IMR-90 (cell line): ENCODE measurements around the gene NCR2. TPM values are rescaled to one million over a fixed set of nuclear protein-coding genes. Genes with fewer than 3 reads are reported as not detected.

Experiments used
- ATAC-seq: fragments of 200-7000 bp; cut with Tn5 transposase; 2 replicates; pipeline ENCODE4 v1.9.1; 2020; ENCODE audit warnings: low read depth, mild to moderate bottlenecking, moderate library complexity
- BruUV-seq: library from RNA; stranded (reverse); fragments of 400-500 nt; replicated peaks from 2 replicates; lab custom pipeline; 2021; lab: Mats Ljungman, UMichigan
- CTCF ChIA-PET: fragments of 300-600 bp; formaldehyde crosslinking; extraction: SDS; loops from one replicate; lab custom pipeline; 2021; ENCODE audit warnings: antibody characterized with exemption; lab: Yijun Ruan, JAX
- POLR2A ChIA-PET: fragments of 300-600 bp; sonication (Branson Sonifier 250); formaldehyde crosslinking; loops from one replicate; lab custom pipeline; 2022; ENCODE audit warnings: antibody characterized with exemption; ENCODE audit not compliant: unreplicated experiment; lab: Charles Lee
- DNase-seq: peaks from one replicate; pipeline ENCODE4 v3.0.0; 2013
- H2AFZ ChIP-seq: replicated peaks from 2 replicates; pipeline ENCODE3; 2013; ENCODE audit warnings: low read length, mild to moderate bottlenecking; ENCODE audit not compliant: poor library complexity
- H2AK5ac ChIP-seq: 2 replicates; pipeline ENCODE4 v1.6.1; 2013; ENCODE audit warnings: low read depth, low read length, inconsistent platforms
- H2AK9ac ChIP-seq: replicated peaks from 2 replicates; pipeline ENCODE3; 2013; ENCODE audit warnings: mild to moderate bottlenecking, low read depth, low read length, moderate library complexity; ENCODE audit not compliant: poor library complexity
- H2BK120ac ChIP-seq: 2 replicates; pipeline ENCODE4 v1.6.1; 2013; ENCODE audit warnings: low read depth, low read length, inconsistent platforms
- H2BK15ac ChIP-seq: 3 replicates; pipeline ENCODE4 v1.6.1; 2013; ENCODE audit warnings: low read depth, low read length, inconsistent platforms
- H2BK20ac ChIP-seq: 2 replicates; pipeline ENCODE4 v1.6.1; 2013; ENCODE audit warnings: low read depth, mild to moderate bottlenecking, inconsistent platforms, low read length, moderate library complexity
- H2BK5ac ChIP-seq: 2 replicates; pipeline ENCODE4 v1.6.1; 2013; ENCODE audit warnings: mild to moderate bottlenecking, low read depth, low read length, inconsistent platforms; ENCODE audit not compliant: poor library complexity, severe bottlenecking
- H3K14ac ChIP-seq: replicated peaks from 2 replicates; pipeline ENCODE4 v1.6.1; 2013; ENCODE audit warnings: low read depth, low read length, inconsistent platforms
- H3K18ac ChIP-seq: 2 replicates; pipeline ENCODE4 v1.6.1; 2013; ENCODE audit warnings: low read depth, low read length, control low read depth
- H3K23ac ChIP-seq: 2 replicates; pipeline ENCODE4 v1.6.1; 2013; ENCODE audit warnings: low read depth, low read length, inconsistent platforms
- H3K27ac ChIP-seq: 2 replicates; pipeline ENCODE4 v1.5.1; 2013; ENCODE audit warnings: mild to moderate bottlenecking, control low read depth, low read length; ENCODE audit not compliant: insufficient read depth
- H3K27me3 ChIP-seq: 2 replicates; pipeline ENCODE4 v1.6.1; 2013; ENCODE audit warnings: low read length; ENCODE audit not compliant: control insufficient read depth, insufficient read depth
- H3K36me3 ChIP-seq: 2 replicates; pipeline ENCODE4 v1.6.1; 2013; ENCODE audit warnings: low read length, mixed read lengths; ENCODE audit not compliant: control insufficient read depth, insufficient read depth
- H3K4ac ChIP-seq: 2 replicates; pipeline ENCODE4 v1.6.1; 2013; ENCODE audit warnings: low read depth, low read length, inconsistent platforms
- H3K4me1 ChIP-seq: 2 replicates; pipeline ENCODE4 v1.6.1; 2013; ENCODE audit warnings: low read length, mixed read lengths; ENCODE audit not compliant: control insufficient read depth, insufficient read depth
- H3K4me2 ChIP-seq: 2 replicates; pipeline ENCODE4 v1.6.1; 2013; ENCODE audit warnings: low read depth, mild to moderate bottlenecking, control low read depth, low read length, moderate library complexity
- H3K4me3 ChIP-seq: 2 replicates; pipeline ENCODE4 v1.5.1; 2013; ENCODE audit warnings: low read depth, mild to moderate bottlenecking, control low read depth, low read length, moderate library complexity; ENCODE audit not compliant: insufficient read depth
- H3K56ac ChIP-seq: 2 replicates; pipeline ENCODE4 v1.6.1; 2013; ENCODE audit warnings: low read length, inconsistent platforms; ENCODE audit not compliant: insufficient read depth; ENCODE audit errors: extremely low read depth
- H3K79me1 ChIP-seq, 2 experiments: 2 replicates each; pipeline ENCODE4 v1.6.1; 2013; ENCODE audit warnings: low read length in 2 of 2, inconsistent platforms in 1 of 2, low read depth in 1 of 2
- H3K9ac ChIP-seq: 2 replicates; pipeline ENCODE4 v1.6.1; 2013; ENCODE audit warnings: low read depth, low read length, control low read depth
- H3K9me1 ChIP-seq: 2 replicates; pipeline ENCODE4 v1.6.1; 2013; ENCODE audit warnings: low read length, inconsistent platforms; ENCODE audit not compliant: insufficient read depth
- H3K9me3 ChIP-seq: 2 replicates; pipeline ENCODE4 v1.6.1; 2013; ENCODE audit warnings: low read length; ENCODE audit not compliant: control insufficient read depth, insufficient read depth
- H4K20me1 ChIP-seq: 2 replicates; pipeline ENCODE4 v1.6.1; 2013; ENCODE audit warnings: low read length, inconsistent platforms; ENCODE audit not compliant: insufficient read depth
- H4K5ac ChIP-seq: 2 replicates; pipeline ENCODE4 v1.6.1; 2013; ENCODE audit warnings: mild to moderate bottlenecking, low read depth, low read length, control low read depth
- H4K8ac ChIP-seq, 2 experiments: 2 replicates each; pipeline ENCODE4 v1.6.1; 2013; ENCODE audit warnings: low read depth in 2 of 2, low read length in 2 of 2, control low read depth in 1 of 2, inconsistent platforms in 1 of 2
- H4K91ac ChIP-seq: 2 replicates; pipeline ENCODE4 v1.6.1; 2013; ENCODE audit warnings: low read depth, low read length, inconsistent platforms; ENCODE audit not compliant: insufficient read depth
- BHLHE40 ChIP-seq: fragments of 150-350 bp; IDR thresholded peaks from 2 replicates; pipeline ENCODE4 v1.6.1; 2016; ENCODE audit warnings: mild to moderate bottlenecking, low read depth, low read length
- CEBPB ChIP-seq: IDR thresholded peaks from 2 replicates; pipeline ENCODE4 v1.6.1; 2012; ENCODE audit warnings: low read depth, low read length, improper control_type of control experiment
- CHD1 ChIP-seq: IDR thresholded peaks from 2 replicates; pipeline ENCODE4 v1.6.1; 2012; ENCODE audit warnings: low read depth, low read length, improper control_type of control experiment
- FOS ChIP-seq: fragments of 150-350 bp; IDR thresholded peaks from 2 replicates; pipeline ENCODE4 v1.6.1; 2016; ENCODE audit warnings: low read depth, low read length
- MAFK ChIP-seq: IDR thresholded peaks from 2 replicates; pipeline ENCODE4 v1.6.1; 2012; ENCODE audit warnings: low read depth, low read length, improper control_type of control experiment
- MAZ ChIP-seq: IDR thresholded peaks from 2 replicates; pipeline ENCODE4 v1.6.1; 2012; ENCODE audit warnings: low read depth, mild to moderate bottlenecking, low read length, improper control_type of control experiment, moderate library complexity, borderline replicate concordance
- MXI1 ChIP-seq: IDR thresholded peaks from 2 replicates; pipeline ENCODE4 v1.6.1; 2012; ENCODE audit warnings: low read depth, mild to moderate bottlenecking, low read length, moderate library complexity, borderline replicate concordance
- NFE2L2 ChIP-seq: fragments of 150-350 bp; IDR thresholded peaks from 2 replicates; pipeline ENCODE4 v1.6.1; 2016; ENCODE audit warnings: low read depth, mild to moderate bottlenecking, low read length
- POLR2A ChIP-seq: IDR thresholded peaks from 2 replicates; pipeline ENCODE4 v1.6.1; 2012; ENCODE audit warnings: mild to moderate bottlenecking, low read depth, low read length
- RAD21 ChIP-seq: IDR thresholded peaks from 2 replicates; pipeline ENCODE4 v1.6.1; 2012; ENCODE audit warnings: low read length, improper control_type of control experiment
- RCOR1 ChIP-seq: IDR thresholded peaks from 2 replicates; pipeline ENCODE4 v1.6.1; 2012; ENCODE audit warnings: mild to moderate bottlenecking, low read length, improper control_type of control experiment; ENCODE audit not compliant: insufficient replicate concordance
- RFX5 ChIP-seq: IDR thresholded peaks from 2 replicates; pipeline ENCODE4 v1.8.0; 2012; ENCODE audit warnings: low read depth, mild to moderate bottlenecking, low read length, moderate library complexity
- SMC3 ChIP-seq: fragments of 150-350 bp; IDR thresholded peaks from 2 replicates; pipeline ENCODE4 v1.6.1; 2016; ENCODE audit warnings: low read depth, mild to moderate bottlenecking, antibody characterized with exemption, low read length, moderate library complexity
- WGBS, 2 experiments: methylation state at CpG; one replicate each; pipeline versions ENCODE4 v1.1.5 to v1.1.7; 2013; ENCODE audit warnings: missing lambda C conversion rate in 2 of 2; ENCODE audit not compliant: insufficient read length in 1 of 2; ENCODE audit errors: extremely low coverage in 2 of 2; 5-methylcytosine and 5-hydroxymethylcytosine counted together
- dilution Hi-C: fragments of 300-500 bp; cut with HindIII; formaldehyde crosslinking; loops from one replicate; pipeline ENCODE4 v1.14.3; 2018; ENCODE audit warnings: low sequenced_read_pairs; ENCODE audit not compliant: unreplicated experiment
- in situ Hi-C: fragments of 300-500 bp; cut with MboI; formaldehyde crosslinking; loops from 3 replicates; pipeline ENCODE4 v1.14.3; 2019; ENCODE audit warnings: low sequenced_read_pairs, inconsistent platforms, mixed read lengths
- intact Hi-C: fragments of 100-400 bp; cut with micrococcal nuclease; formaldehyde crosslinking; loops from 2 replicates; pipeline ENCODE4 v1.10.0; 2022
- polyA plus RNA-seq, 3 experiments: library from polyadenylated mRNA; depleted of rRNA; stranded (reverse); fragments of >200 nt; gene quantifications; 2 replicates each; pipeline ENCODE4 v1.2.3, GENCODE V29; 2012; ENCODE audit warnings: low replicate concordance in 1 of 3
- total RNA-seq: library from RNA; depleted of rRNA; stranded (reverse); fragments of >200 nt; gene quantifications from 2 replicates; pipeline ENCODE4 v1.2.3, GENCODE V29; 2012
- TF ChIP-seq, protein P1 (sequence below): conservative IDR thresholded peaks from 2 replicates; pipeline ENCODE4 v1.5.1; 2012; ENCODE audit warnings: mild to moderate bottlenecking, low read depth, low read length, improper control_type of control experiment
- TF ChIP-seq, protein P2 (sequence below): fragments of 150-350 bp; IDR thresholded peaks from 2 replicates; pipeline ENCODE4 v1.6.1; 2016; ENCODE audit warnings: low read depth, mild to moderate bottlenecking, low read length, moderate library complexity, borderline replicate concordance
- TF ChIP-seq, protein P3 (sequence below): fragments of 150-350 bp; IDR thresholded peaks from 2 replicates; pipeline ENCODE4 v1.6.1; 2017; ENCODE audit warnings: mild to moderate bottlenecking, antibody characterized with exemption, low read length, low read depth

The NCR2 gene
- total and polyA plus RNA-seq, 2 of the 4 experiments (the other 2 are of a cell fraction) = not detected

DNA sequence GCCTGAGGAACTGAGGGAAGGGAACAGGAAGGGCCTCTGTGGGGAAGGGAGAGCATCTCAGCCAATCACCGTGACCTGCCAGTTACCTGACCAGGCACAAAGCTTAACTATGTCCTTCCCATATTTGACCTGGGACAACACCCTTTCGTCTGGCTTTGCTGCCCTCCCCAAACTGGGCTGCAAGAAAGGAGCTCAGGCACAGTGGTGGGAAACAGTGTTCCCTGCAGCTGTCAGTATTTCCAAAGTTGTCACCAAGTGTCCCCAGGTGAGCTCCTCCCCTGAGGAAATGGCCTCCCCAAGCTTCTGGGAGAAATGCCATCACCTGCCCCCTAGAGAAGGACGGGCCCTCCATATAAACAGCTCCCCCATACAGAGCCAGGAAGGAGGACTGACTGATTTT, 17.9 kb downstream of the NCR2 start:
- Histone ChIP-seq H3K79me1 (no peaks in the 10 kb centered on the region), H3K27ac (no peak overlapping the region), H3K4me2 (no peak overlapping the region), H4K20me1 (no peaks in the 10 kb centered on the region), H4K5ac (no peak overlapping the region), H2AK9ac (no peak overlapping the region), H3K14ac (no peak overlapping the region), H3K4ac (no peak overlapping the region), H3K4me3 (no peak overlapping the region), H3K56ac (no peak overlapping the region), H3K9me1 (no peaks in the 10 kb centered on the region), H2BK120ac (no peak overlapping the region), H3K9ac (no peak overlapping the region), H3K23ac (no peak overlapping the region), H4K8ac (no peak overlapping the region), H3K27me3 (peaks cover 22% of the 10 kb centered on the region), H3K36me3 (no peaks in the 10 kb centered on the region), H2BK15ac (no peak overlapping the region), H2BK20ac (no peak overlapping the region), H2AK5ac (no peak overlapping the region), H2BK5ac (no peak overlapping the region), H3K9me3 (peaks cover 3% of the 10 kb centered on the region; the same call in 1 of the 2 replicates), H3K18ac (no peak overlapping the region), H2AFZ (no peak overlapping the region), H3K4me1 (no peaks in the 10 kb centered on the region), H4K91ac (no peak overlapping the region)
- intact Hi-C loops = no loop called here
- CTCF ChIA-PET = interaction anchor here (0.6 kb wide), 1 partner anchor 405 kb away, joined by 3 read pairs; no protein-coding TSS in a partner anchor
- no peak for ATAC-seq
- no peak for TF ChIP-seq NFE2L2
- TF ChIP-seq MAFK = no peak
- no peak for TF ChIP-seq RFX5
- TF ChIP-seq MAZ = no peak
- no peak for TF ChIP-seq MXI1
- no peak for TF ChIP-seq SMC3
- no peak for TF ChIP-seq POLR2A
- TF ChIP-seq RCOR1 = no peak
- TF ChIP-seq BHLHE40 = no peak
- TF ChIP-seq CEBPB = no peak
- no peak for TF ChIP-seq RAD21
- TF ChIP-seq CHD1 = no peak
- TF ChIP-seq, protein P1, sequence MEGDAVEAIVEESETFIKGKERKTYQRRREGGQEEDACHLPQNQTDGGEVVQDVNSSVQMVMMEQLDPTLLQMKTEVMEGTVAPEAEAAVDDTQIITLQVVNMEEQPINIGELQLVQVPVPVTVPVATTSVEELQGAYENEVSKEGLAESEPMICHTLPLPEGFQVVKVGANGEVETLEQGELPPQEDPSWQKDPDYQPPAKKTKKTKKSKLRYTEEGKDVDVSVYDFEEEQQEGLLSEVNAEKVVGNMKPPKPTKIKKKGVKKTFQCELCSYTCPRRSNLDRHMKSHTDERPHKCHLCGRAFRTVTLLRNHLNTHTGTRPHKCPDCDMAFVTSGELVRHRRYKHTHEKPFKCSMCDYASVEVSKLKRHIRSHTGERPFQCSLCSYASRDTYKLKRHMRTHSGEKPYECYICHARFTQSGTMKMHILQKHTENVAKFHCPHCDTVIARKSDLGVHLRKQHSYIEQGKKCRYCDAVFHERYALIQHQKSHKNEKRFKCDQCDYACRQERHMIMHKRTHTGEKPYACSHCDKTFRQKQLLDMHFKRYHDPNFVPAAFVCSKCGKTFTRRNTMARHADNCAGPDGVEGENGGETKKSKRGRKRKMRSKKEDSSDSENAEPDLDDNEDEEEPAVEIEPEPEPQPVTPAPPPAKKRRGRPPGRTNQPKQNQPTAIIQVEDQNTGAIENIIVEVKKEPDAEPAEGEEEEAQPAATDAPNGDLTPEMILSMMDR = no peak
- TF ChIP-seq, protein P2, sequence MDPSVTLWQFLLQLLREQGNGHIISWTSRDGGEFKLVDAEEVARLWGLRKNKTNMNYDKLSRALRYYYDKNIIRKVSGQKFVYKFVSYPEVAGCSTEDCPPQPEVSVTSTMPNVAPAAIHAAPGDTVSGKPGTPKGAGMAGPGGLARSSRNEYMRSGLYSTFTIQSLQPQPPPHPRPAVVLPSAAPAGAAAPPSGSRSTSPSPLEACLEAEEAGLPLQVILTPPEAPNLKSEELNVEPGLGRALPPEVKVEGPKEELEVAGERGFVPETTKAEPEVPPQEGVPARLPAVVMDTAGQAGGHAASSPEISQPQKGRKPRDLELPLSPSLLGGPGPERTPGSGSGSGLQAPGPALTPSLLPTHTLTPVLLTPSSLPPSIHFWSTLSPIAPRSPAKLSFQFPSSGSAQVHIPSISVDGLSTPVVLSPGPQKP = no peak
- TF ChIP-seq FOS = no peak
- TF ChIP-seq, protein P3, sequence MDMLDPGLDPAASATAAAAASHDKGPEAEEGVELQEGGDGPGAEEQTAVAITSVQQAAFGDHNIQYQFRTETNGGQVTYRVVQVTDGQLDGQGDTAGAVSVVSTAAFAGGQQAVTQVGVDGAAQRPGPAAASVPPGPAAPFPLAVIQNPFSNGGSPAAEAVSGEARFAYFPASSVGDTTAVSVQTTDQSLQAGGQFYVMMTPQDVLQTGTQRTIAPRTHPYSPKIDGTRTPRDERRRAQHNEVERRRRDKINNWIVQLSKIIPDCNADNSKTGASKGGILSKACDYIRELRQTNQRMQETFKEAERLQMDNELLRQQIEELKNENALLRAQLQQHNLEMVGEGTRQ = no peak
- DNase-seq = no peak
- POLR2A ChIA-PET = no interaction called here
- in situ Hi-C loops = no loop called here
- no CpG with 5 or more reads among the region's 3 CpGs for WGBS, 2 experiments
- dilution Hi-C loops = no loop called here
- BruUV-seq = no TSS peak
